ENCODE results near the gene RYR2. TPM values are rescaled to one million over a fixed set of nuclear protein-coding genes. Genes with fewer than 3 reads are reported as not detected.

The RYR2 gene
- total and polyA plus RNA-seq, 2 experiments from 2014 or later, result not detected

DNA sequence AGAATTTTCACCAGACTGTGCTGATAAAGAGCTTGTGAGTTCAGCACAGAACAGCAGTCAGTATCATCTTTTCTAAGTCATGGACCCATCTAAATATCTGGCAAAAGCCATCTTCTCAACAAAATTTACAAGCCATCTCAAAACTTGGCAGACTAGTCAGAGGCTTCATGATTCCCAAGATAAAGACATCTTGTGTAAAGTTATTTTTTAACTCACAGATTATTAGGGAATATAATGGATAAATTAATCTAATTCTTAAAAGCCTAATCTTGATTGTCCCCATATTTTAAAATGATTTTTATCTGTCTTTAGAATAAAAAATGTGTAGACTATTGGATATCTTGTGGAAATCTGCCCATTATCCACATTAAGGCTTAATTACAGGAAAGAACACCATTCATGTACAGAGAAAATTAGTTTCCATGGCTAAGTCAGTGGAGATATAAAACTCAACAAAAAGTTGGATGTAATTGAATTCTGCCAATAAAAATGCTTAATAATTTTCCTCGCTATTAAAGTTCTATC, 688.9 kb downstream of the RYR2 start:
- Histone ChIP-seq H3K4me3 (no peak overlapping the region), H3K4me2 (ENCODE audit: unreplicated experiment) (no peak overlapping the region), H3K9ac (no peak overlapping the region), H3K4me1 (ENCODE audit: insufficient read depth) (no peaks in the 10 kb centered on the region), H3K36me3 (ENCODE audit: low read depth) (no peaks in the 10 kb centered on the region), H3K79me2 (ENCODE audit: insufficient read depth) (no peaks in the 10 kb centered on the region), H3F3A (ENCODE audit: insufficient read depth) (no peaks in the 10 kb centered on the region), H3K27ac (no peak overlapping the region), H2AFZ (no peak overlapping the region), H3K9me3 (ENCODE audit: low read depth) (no peaks in the 10 kb centered on the region), H3K9me2 (ENCODE audit: insufficient read depth) (no peaks in the 10 kb centered on the region), H3K27me3 (replicated peaks; ENCODE audit: insufficient read depth) (no peaks in the 10 kb centered on the region), H4K20me1 (ENCODE audit: insufficient read depth) (no peaks in the 10 kb centered on the region)
- in situ Hi-C loops (cut with MboI), result no loop called here
- WGBS, 2 experiments (ENCODE audit: low coverage in 1 of 2, low lambda C conversion rate in 2 of 2, missing lambda C conversion rate in 2 of 2), result 69 to 79% methylated on average over 1 of the region's 1 CpG
- TF ChIP-seq EZH2phosphoT487 (IDR thresholded peaks at IDR 0.05; ENCODE audit: insufficient read depth, low read depth) (no peak), EZH2 (IDR thresholded peaks at IDR 0.05; ENCODE audit: insufficient read depth, poor library complexity, severe bottlenecking) (no peak)
- no peak for DNase-seq

DNA sequence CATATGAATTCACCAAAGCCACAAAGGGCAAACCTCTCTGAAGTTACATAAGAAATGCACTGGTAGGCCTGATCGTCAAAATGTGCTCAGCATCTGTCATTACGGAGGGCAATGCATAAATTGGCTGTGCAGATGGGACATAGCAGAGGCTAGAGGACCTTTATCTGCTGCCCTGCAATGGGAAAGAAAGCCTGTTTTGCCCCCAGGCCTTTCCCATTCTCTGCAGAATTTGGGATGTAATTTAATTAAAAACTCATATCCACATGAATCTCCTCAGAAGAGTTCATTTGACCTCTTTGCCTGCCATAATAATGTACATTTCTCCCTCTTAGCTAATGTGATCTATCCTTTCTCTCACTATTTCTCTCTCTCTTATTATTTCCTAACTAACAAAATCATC, 690.7 kb downstream of the RYR2 start:
- Histone ChIP-seq H3K4me1 (ENCODE audit: insufficient read depth) (no peaks in the 10 kb centered on the region), H3K79me2 (ENCODE audit: insufficient read depth) (no peaks in the 10 kb centered on the region), H3K9ac (no peak overlapping the region), H3K9me2 (ENCODE audit: insufficient read depth) (no peaks in the 10 kb centered on the region), H3K27ac (no peak overlapping the region), H4K20me1 (ENCODE audit: insufficient read depth) (no peaks in the 10 kb centered on the region), H3K36me3 (ENCODE audit: low read depth) (no peaks in the 10 kb centered on the region), H3K4me3 (no peak overlapping the region), H2AFZ (no peak overlapping the region), H3K4me2 (ENCODE audit: unreplicated experiment) (no peak overlapping the region), H3K9me3 (ENCODE audit: low read depth) (no peaks in the 10 kb centered on the region), H3F3A (ENCODE audit: insufficient read depth) (no peaks in the 10 kb centered on the region), H3K27me3 (replicated peaks; ENCODE audit: insufficient read depth) (no peaks in the 10 kb centered on the region)
- WGBS, 2 experiments (ENCODE audit: low coverage in 1 of 2, low lambda C conversion rate in 2 of 2, missing lambda C conversion rate in 2 of 2), result 18 to 21% methylated on average over 2 of the region's 2 CpGs
- no peak for TF ChIP-seq EZH2 (IDR thresholded peaks at IDR 0.05; ENCODE audit: insufficient read depth, poor library complexity, severe bottlenecking)
- no peak for TF ChIP-seq EZH2phosphoT487 (IDR thresholded peaks at IDR 0.05; ENCODE audit: insufficient read depth, low read depth)
- in situ Hi-C loops (cut with MboI), result no loop called here
- DNase-seq, result no peak

- H3K9me3 ChIP-seq (ENCODE audit: low read depth), result no peaks in the 10 kb centered on the region
- no peak overlapping the region for H3K4me2 ChIP-seq (ENCODE audit: unreplicated experiment)
- H3K4me3 ChIP-seq, result no peak overlapping the region
- no peak for DNase-seq
- in situ Hi-C loops (cut with MboI), result no loop called here
- H3K27me3 ChIP-seq (replicated peaks; ENCODE audit: insufficient read depth), result no peaks in the 10 kb centered on the region
- no peaks in the 10 kb centered on the region for H4K20me1 ChIP-seq (ENCODE audit: insufficient read depth)
- no peaks in the 10 kb centered on the region for H3K9me2 ChIP-seq (ENCODE audit: insufficient read depth)
- H3K36me3 ChIP-seq (ENCODE audit: low read depth), result no peaks in the 10 kb centered on the region
- WGBS, 2 experiments (ENCODE audit: low coverage in 1 of 2, low lambda C conversion rate in 2 of 2, missing lambda C conversion rate in 2 of 2), result 27% methylated on average over 6 to 8 of the region's 8 CpGs
- no peak overlapping the region for H3K9ac ChIP-seq
- H3K27ac ChIP-seq, result no peak overlapping the region
- TF ChIP-seq EZH2 (IDR thresholded peaks at IDR 0.05; ENCODE audit: insufficient read depth, poor library complexity, severe bottlenecking), result no peak
- TF ChIP-seq EZH2phosphoT487 (IDR thresholded peaks at IDR 0.05; ENCODE audit: insufficient read depth, low read depth), result no peak
- H2AFZ ChIP-seq, result no peak overlapping the region
- no peaks in the 10 kb centered on the region for H3K79me2 ChIP-seq (ENCODE audit: insufficient read depth)
- H3K4me1 ChIP-seq (ENCODE audit: insufficient read depth), result no peaks in the 10 kb centered on the region
- no peaks in the 10 kb centered on the region for H3F3A ChIP-seq (ENCODE audit: insufficient read depth)
Measured at GRCh38 chr1:237736372-237737029, 694.5 kb downstream of the RYR2 start.

- H4K20me1 ChIP-seq (ENCODE audit: insufficient read depth), result no peaks in the 10 kb centered on the region
- H3K9me3 ChIP-seq (ENCODE audit: low read depth), result no peaks in the 10 kb centered on the region
- H3K9me2 ChIP-seq (ENCODE audit: insufficient read depth), result no peaks in the 10 kb centered on the region
- H3K9ac ChIP-seq, result no peak overlapping the region
- in situ Hi-C loops (cut with MboI), result no loop called here
- H3K27ac ChIP-seq, result no peak overlapping the region
- no peaks in the 10 kb centered on the region for H3K79me2 ChIP-seq (ENCODE audit: insufficient read depth)
- no peak overlapping the region for H3K4me3 ChIP-seq
- H3K27me3 ChIP-seq (replicated peaks; ENCODE audit: insufficient read depth), result no peaks in the 10 kb centered on the region
- no peaks in the 10 kb centered on the region for H3F3A ChIP-seq (ENCODE audit: insufficient read depth)
- no peak overlapping the region for H3K4me2 ChIP-seq (ENCODE audit: unreplicated experiment)
- TF ChIP-seq EZH2phosphoT487 (IDR thresholded peaks at IDR 0.05; ENCODE audit: insufficient read depth, low read depth) (no peak), EZH2 (IDR thresholded peaks at IDR 0.05; ENCODE audit: insufficient read depth, poor library complexity, severe bottlenecking) (no peak)
- no peaks in the 10 kb centered on the region for H3K36me3 ChIP-seq (ENCODE audit: low read depth)
- no peaks in the 10 kb centered on the region for H3K4me1 ChIP-seq (ENCODE audit: insufficient read depth)
- no peak overlapping the region for H2AFZ ChIP-seq
- DNase-seq, result no peak
Measured at GRCh38 chr1:237737448-237737847, 695.5 kb downstream of the RYR2 start.
